Neural cell (in vitro differentiated cells): ENCODE data around the gene ATP5F1E. TPM values are rescaled to one million over a fixed set of nuclear protein-coding genes. Genes with fewer than 3 reads are reported as not detected.
A peak's percentile ranks its signal among the peaks of the same experiment; 100 is the strongest.

Experiments used
- H2AFZ ChIP-seq: fragments of 200-600, 300-800 bp; sonication (generic), shearing (Covaris generic); 2 replicates; pipeline ENCODE4 v1.6.0; 2014; ENCODE audit warnings: low read depth, mild to moderate bottlenecking, antibody characterized with exemption, low read length, moderate library complexity
- H3F3A ChIP-seq: fragments of 200-600 bp; shearing (Covaris generic); 2 replicates; pipeline ENCODE4 v1.6.1; 2016; ENCODE audit warnings: mild to moderate bottlenecking, moderate library complexity, mixed read lengths, antibody characterized with exemption, low read length; ENCODE audit not compliant: insufficient read depth, poor library complexity, severe bottlenecking
- H3K27ac ChIP-seq: fragments of 200-600, 300-800 bp; sonication (generic), shearing (Covaris generic); 2 replicates; pipeline ENCODE4 v1.5.1; 2014; ENCODE audit warnings: mild to moderate bottlenecking, low read length, moderate library complexity
- H3K27me3 ChIP-seq: fragments of 300-800, 200-600 bp; sonication (generic), shearing (Covaris generic); 2 replicates; pipeline ENCODE4 v1.6.0; 2014; ENCODE audit warnings: mild to moderate bottlenecking, low read depth, low read length, moderate library complexity; ENCODE audit not compliant: insufficient read depth
- H3K36me3 ChIP-seq: fragments of 300-800, 200-600 bp; sonication (generic), shearing (Covaris generic); 2 replicates; pipeline ENCODE4 v1.5.1; 2014; ENCODE audit warnings: mild to moderate bottlenecking, antibody characterized with exemption, low read length, moderate library complexity; ENCODE audit not compliant: insufficient read depth
- H3K4me2 ChIP-seq: fragments of 300-800, 200-600 bp; sonication (generic), shearing (Covaris generic); 2 replicates; pipeline ENCODE4 v1.6.0; 2014; ENCODE audit warnings: mild to moderate bottlenecking, low read length
- H3K4me3 ChIP-seq: fragments of 300-800, 200-600 bp; sonication (generic), shearing (Covaris generic); 2 replicates; pipeline ENCODE4 v1.5.1; 2014; ENCODE audit warnings: mild to moderate bottlenecking, low read length, moderate library complexity
- H3K79me2 ChIP-seq: fragments of 200-600 bp; shearing (Covaris generic); replicated peaks from 2 replicates; pipeline ENCODE4 v1.6.0; 2014; ENCODE audit warnings: mild to moderate bottlenecking, low read length, moderate library complexity; ENCODE audit not compliant: insufficient read depth
- H3K9ac ChIP-seq: fragments of 300-800, 200-600 bp; sonication (generic), shearing (Covaris generic); 2 replicates; pipeline ENCODE4 v1.6.1; 2016; ENCODE audit warnings: mild to moderate bottlenecking, low read length, mixed read lengths
- H3K9me2 ChIP-seq: fragments of 200-600 bp; shearing (Covaris generic); 2 replicates; pipeline ENCODE4 v1.6.1; 2016; ENCODE audit warnings: mild to moderate bottlenecking, low read length, mixed read lengths; ENCODE audit not compliant: insufficient read depth
- H3K9me3 ChIP-seq: fragments of 200-600, 300-800 bp; sonication (generic), shearing (Covaris generic); 2 replicates; pipeline ENCODE4 v1.6.1; 2016; ENCODE audit warnings: mild to moderate bottlenecking, mixed run types, low read length, moderate library complexity, mixed read lengths
- H4K20me1 ChIP-seq: fragments of 200-600 bp; shearing (Covaris generic); 2 replicates; pipeline ENCODE4 v1.6.1; 2016; ENCODE audit warnings: mild to moderate bottlenecking, mixed run types; ENCODE audit not compliant: insufficient read depth
- EP300 ChIP-seq: fragments of 450-650 bp; conservative IDR thresholded peaks from 2 replicates; pipeline ENCODE4 v1.6.1; 2014; ENCODE audit warnings: antibody characterized with exemption, mild to moderate bottlenecking, moderate library complexity; ENCODE audit not compliant: poor library complexity, severe bottlenecking
- EZH2 ChIP-seq: fragments of 200-600, 300-800 bp; shearing (Covaris generic), sonication (generic); IDR thresholded peaks from 2 replicates; pipeline ENCODE4 v1.6.1; 2014; ENCODE audit warnings: antibody characterized with exemption, low read length, borderline replicate concordance, mild to moderate bottlenecking; ENCODE audit not compliant: insufficient read depth, poor library complexity, severe bottlenecking
- MXI1 ChIP-seq: fragments of 450-650 bp; conservative IDR thresholded peaks from 2 replicates; pipeline ENCODE4 v1.6.1; 2014; ENCODE audit warnings: antibody characterized with exemption, mild to moderate bottlenecking; ENCODE audit not compliant: poor library complexity, severe bottlenecking
- POLR2AphosphoS5 ChIP-seq: IDR thresholded peaks from 2 replicates; pipeline ENCODE4 v1.6.1; 2012
- RAD21 ChIP-seq: fragments of 450-650 bp; conservative IDR thresholded peaks from 2 replicates; pipeline ENCODE4 v1.6.1; 2014; ENCODE audit warnings: antibody characterized with exemption, mild to moderate bottlenecking, moderate library complexity
- REST ChIP-seq: IDR thresholded peaks from 2 replicates; pipeline ENCODE4 v1.6.1; 2012; ENCODE audit warnings: borderline replicate concordance
- SMC3 ChIP-seq: fragments of 450-650 bp; conservative IDR thresholded peaks from 2 replicates; pipeline ENCODE4 v1.6.1; 2014; ENCODE audit warnings: antibody characterized with exemption, mild to moderate bottlenecking, moderate library complexity; ENCODE audit not compliant: poor library complexity
- TAF1 ChIP-seq: IDR thresholded peaks from 2 replicates; pipeline ENCODE4 v1.6.1; 2012; ENCODE audit warnings: low read depth
- polyA minus RNA-seq: library from RNA; depleted of rRNA, polyadenylated mRNA; stranded (reverse); fragments of >200 nt; gene quantifications from 2 replicates; pipeline ENCODE4 v1.2.3, GENCODE V29; 2014
- polyA plus RNA-seq: library from polyadenylated mRNA; depleted of rRNA; stranded (reverse); fragments of >200 nt; gene quantifications from 2 replicates; pipeline ENCODE4 v1.2.3, GENCODE V29; 2014
- TF ChIP-seq, protein P1 (sequence below): fragments of 450-650 bp; IDR thresholded peaks from 2 replicates; pipeline ENCODE4 v1.5.1; 2014; ENCODE audit warnings: antibody characterized with exemption, mild to moderate bottlenecking, moderate library complexity; ENCODE audit not compliant: poor library complexity, severe bottlenecking

ATP5F1E gene
- polyA plus RNA-seq (133 and 136 TPM in 2 replicates), polyA minus RNA-seq (37.3 and 44.1 TPM in 2 replicates)

DNA sequence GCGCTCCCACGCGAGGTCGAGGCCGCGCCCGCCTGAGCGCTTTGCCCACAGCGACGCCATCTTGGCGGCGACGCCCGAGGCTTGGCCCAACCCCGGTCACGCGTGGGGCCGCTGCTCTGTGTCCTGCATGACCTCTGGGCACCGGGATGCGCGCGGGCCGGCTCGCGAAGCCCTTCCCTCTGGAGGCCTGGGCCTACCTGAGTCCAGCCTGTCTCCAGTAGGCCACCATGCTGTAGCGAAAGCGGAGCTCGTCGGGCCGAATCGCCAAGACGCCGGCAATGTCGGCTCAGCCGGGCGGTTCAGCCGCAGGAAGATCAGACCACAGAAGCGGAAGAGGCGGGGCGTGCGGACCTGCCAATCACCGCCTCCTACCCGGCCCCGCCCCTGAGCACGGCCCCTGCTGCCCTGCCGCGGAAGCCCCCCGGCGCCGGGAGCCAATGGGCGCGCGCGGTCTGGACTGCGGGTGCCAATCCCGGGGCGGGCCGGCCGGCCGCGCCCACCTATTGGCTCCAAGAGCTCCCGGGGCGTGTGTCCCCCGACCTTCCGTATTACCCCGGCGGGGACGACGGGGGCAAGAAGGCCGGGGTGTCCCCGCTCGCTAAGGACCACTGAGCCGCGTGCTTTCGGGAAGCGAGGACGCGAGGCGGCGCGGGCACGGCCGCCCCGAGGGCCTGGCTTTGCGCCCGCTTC, at the start of gene ATP5F1E:
Gene ATP5F1E, minus strand, starts transcription at position 313 of the 690 bp plus-strand sequence. Its CDS starts 84 bp downstream, at position 229.
- peaks cover 39% of the 10 kb centered on the region for H3K79me2 ChIP-seq
- peaks cover 9% of the 10 kb centered on the region for H3K36me3 ChIP-seq

GRCh38 chr20:59081036-59081435, 48.9 kb upstream of the ATP5F1E start:
- H3K27ac ChIP-seq: no peak overlapping the region
- H3K9ac ChIP-seq: no peak overlapping the region
- no peaks in the 10 kb centered on the region for H3F3A ChIP-seq
- no peak overlapping the region for H3K4me2 ChIP-seq
- H3K9me3 ChIP-seq: no peaks in the 10 kb centered on the region
- H3K9me2 ChIP-seq: no peaks in the 10 kb centered on the region
- no peak overlapping the region for H2AFZ ChIP-seq
- H3K4me3 ChIP-seq: no peak overlapping the region
- H3K27me3 ChIP-seq: no peaks in the 10 kb centered on the region
- no peaks in the 10 kb centered on the region for H3K36me3 ChIP-seq
- no peaks in the 10 kb centered on the region for H4K20me1 ChIP-seq
- no peaks in the 10 kb centered on the region for H3K79me2 ChIP-seq
- no peak for TF ChIP-seq EZH2
- TF ChIP-seq SMC3: no peak
- TF ChIP-seq MXI1: no peak
- no peak for TF ChIP-seq TAF1
- TF ChIP-seq REST: no peak
- no peak for TF ChIP-seq POLR2AphosphoS5
- no peak for TF ChIP-seq EP300

More for the DNA sequence above, at the start of gene ATP5F1E:
- H3F3A ChIP-seq: no peaks in the 10 kb centered on the region
- H3K4me2 ChIP-seq: peak within 1 kb of the TSS; percentile 74
- H3K4me3 ChIP-seq: peak within 1 kb of the TSS; percentile 84
- peak within 1 kb of the TSS; percentile 93 for H3K27ac ChIP-seq
- no peaks in the 10 kb centered on the region for H3K9me3 ChIP-seq
- peak within 1 kb of the TSS; percentile 85 for H2AFZ ChIP-seq
- peak; percentile 92 for TF ChIP-seq MXI1
- peak; percentile 69 for TF ChIP-seq EP300
- TF ChIP-seq EZH2: no peak
- peak; percentile 95 for TF ChIP-seq POLR2AphosphoS5
- TF ChIP-seq, protein P1, sequence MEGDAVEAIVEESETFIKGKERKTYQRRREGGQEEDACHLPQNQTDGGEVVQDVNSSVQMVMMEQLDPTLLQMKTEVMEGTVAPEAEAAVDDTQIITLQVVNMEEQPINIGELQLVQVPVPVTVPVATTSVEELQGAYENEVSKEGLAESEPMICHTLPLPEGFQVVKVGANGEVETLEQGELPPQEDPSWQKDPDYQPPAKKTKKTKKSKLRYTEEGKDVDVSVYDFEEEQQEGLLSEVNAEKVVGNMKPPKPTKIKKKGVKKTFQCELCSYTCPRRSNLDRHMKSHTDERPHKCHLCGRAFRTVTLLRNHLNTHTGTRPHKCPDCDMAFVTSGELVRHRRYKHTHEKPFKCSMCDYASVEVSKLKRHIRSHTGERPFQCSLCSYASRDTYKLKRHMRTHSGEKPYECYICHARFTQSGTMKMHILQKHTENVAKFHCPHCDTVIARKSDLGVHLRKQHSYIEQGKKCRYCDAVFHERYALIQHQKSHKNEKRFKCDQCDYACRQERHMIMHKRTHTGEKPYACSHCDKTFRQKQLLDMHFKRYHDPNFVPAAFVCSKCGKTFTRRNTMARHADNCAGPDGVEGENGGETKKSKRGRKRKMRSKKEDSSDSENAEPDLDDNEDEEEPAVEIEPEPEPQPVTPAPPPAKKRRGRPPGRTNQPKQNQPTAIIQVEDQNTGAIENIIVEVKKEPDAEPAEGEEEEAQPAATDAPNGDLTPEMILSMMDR: no peak
- TF ChIP-seq TAF1: peak; percentile 67
- peak; percentile 75 for TF ChIP-seq REST
- no peak for TF ChIP-seq RAD21
- no peak for TF ChIP-seq SMC3
- H3K9me2 ChIP-seq: no peaks in the 10 kb centered on the region
- no peaks in the 10 kb centered on the region for H3K27me3 ChIP-seq
- no peaks in the 10 kb centered on the region for H4K20me1 ChIP-seq
- peak within 1 kb of the TSS; percentile 90 for H3K9ac ChIP-seq
